K562 (cell line): ENCODE measurements around the gene IQUB. TPM values are rescaled to one million over a fixed set of nuclear protein-coding genes. Genes with fewer than 3 reads are reported as not detected.

ENCODE experiments used
- ATAC-seq: fragments of 200-7000 bp; cut with Tn5 transposase; 3 replicates; pipeline ENCODE4 v1.9.1; 2020; ENCODE audit warnings: moderate library complexity
- BruUV-seq: library from RNA; stranded (reverse); fragments of 400-500 nt; replicated peaks from 2 replicates; lab custom pipeline; 2021; lab: Mats Ljungman, UMichigan
- CTCF ChIA-PET: fragments of 300-600 bp; formaldehyde crosslinking; extraction: SDS; loops from one replicate; lab custom pipeline; 2021; ENCODE audit warnings: low intra/inter-chr PET ratio; lab: Yijun Ruan, JAX
- POLR2A ChIA-PET: fragments of 300-600, 350-650 bp; sonication (Branson Sonifier 250); formaldehyde crosslinking; extraction: SDS; loops from one replicate; lab custom pipeline; 2021; ENCODE audit warnings: antibody characterized with exemption, inconsistent platforms; lab: Yijun Ruan, JAX
- DNase-seq, 4 experiments: peaks; one replicate each; pipeline versions ENCODE4 v3.0.0 to v3.0.0-alpha.2; 2011 to 2018; ENCODE audit warnings: low spot score in 3 of 4, mixed read lengths in 3 of 4; ENCODE audit errors: extremely low read depth in 1 of 4
- FAIRE-seq: peaks from 2 replicates; lab custom pipeline; 2011; peaks lifted over from hg19 to GRCh38; lab: Jason Lieb, UNC
- H2AFZ ChIP-seq: 2 replicates; pipeline ENCODE4 v1.6.0; 2011; ENCODE audit warnings: low read depth, low read length, control low read depth, inconsistent platforms
- H3K27ac ChIP-seq: fragments of 200-600 bp; 3 replicates; pipeline ENCODE4 v1.8.0; 2011; ENCODE audit warnings: low read depth, mild to moderate bottlenecking, control low read depth, inconsistent platforms, low read length, moderate library complexity, mixed read lengths; ENCODE audit errors: extremely low read depth
- H3K27me3 ChIP-seq, 2 experiments: fragments of 300-600 bp in 1 of 2; 2 replicates in 1 of 2; 3 replicates in 1 of 2; pipeline versions ENCODE4 v1.6.0 to v1.8.0; 2011; ENCODE audit warnings: inconsistent platforms in 2 of 2, low read length in 2 of 2, mild to moderate bottlenecking in 1 of 2, mixed read lengths in 1 of 2, moderate library complexity in 1 of 2; ENCODE audit not compliant: control insufficient read depth in 2 of 2, insufficient read depth in 2 of 2
- H3K36me3 ChIP-seq: fragments of 300-600 bp; 3 replicates; pipeline ENCODE4 v1.8.0; 2011; ENCODE audit warnings: mild to moderate bottlenecking, low read length, inconsistent platforms; ENCODE audit not compliant: control insufficient read depth, insufficient read depth
- H3K4me1 ChIP-seq, 2 experiments: fragments of 200-600 bp in 1 of 2; replicated peaks in 1 of 2; 2 replicates in 1 of 2; 3 replicates in 1 of 2; pipeline versions ENCODE4 v1.5.1 to v1.8.0; 2011; ENCODE audit warnings: inconsistent platforms in 2 of 2, low read length in 2 of 2, mild to moderate bottlenecking in 1 of 2, mixed read lengths in 1 of 2, moderate library complexity in 1 of 2; ENCODE audit not compliant: control insufficient read depth in 2 of 2, insufficient read depth in 2 of 2
- H3K4me2 ChIP-seq: 2 replicates; pipeline ENCODE4 v1.6.1; 2011; ENCODE audit warnings: low read length, control low read depth, inconsistent platforms, mixed read lengths; ENCODE audit not compliant: insufficient read depth
- H3K4me3 ChIP-seq: fragments of 200-600 bp; sonication (generic), shearing (Covaris generic); 2 replicates; pipeline ENCODE4 v1.5.1; 2016; ENCODE audit warnings: control low read depth, inconsistent platforms
- H3K79me2 ChIP-seq: fragments of 200-600 bp; 3 replicates; pipeline ENCODE4 v1.8.0; 2011; ENCODE audit warnings: low read length, inconsistent platforms; ENCODE audit not compliant: control insufficient read depth, insufficient read depth
- H3K9ac ChIP-seq, 2 experiments: 2 replicates each; pipeline versions ENCODE4 v1.6.0 to v1.6.1; 2011; ENCODE audit warnings: low read depth in 2 of 2, low read length in 2 of 2, control low read depth in 1 of 2, inconsistent platforms in 1 of 2, mild to moderate bottlenecking in 1 of 2, mixed read lengths in 1 of 2; ENCODE audit not compliant: insufficient read depth in 1 of 2
- H3K9me1 ChIP-seq: one replicate; pipeline ENCODE4 v1.6.0; 2011; ENCODE audit warnings: inconsistent platforms, mild to moderate bottlenecking, low read length, moderate library complexity; ENCODE audit not compliant: control insufficient read depth, insufficient read depth
- H3K9me3 ChIP-seq: replicated peaks from 2 replicates; pipeline ENCODE4 v1.5.1; 2011; ENCODE audit warnings: low read depth, low read length, inconsistent platforms; ENCODE audit not compliant: control insufficient read depth, insufficient read depth
- H4K20me1 ChIP-seq: replicated peaks from 2 replicates; pipeline ENCODE4 v1.6.1; 2011; ENCODE audit warnings: low read length, inconsistent platforms, mixed read lengths; ENCODE audit not compliant: control insufficient read depth, insufficient read depth
- C11orf30 ChIP-seq: fragments of 450-650 bp; IDR thresholded peaks from 2 replicates; pipeline ENCODE4 v1.6.1; 2016; ENCODE audit warnings: low read depth, mild to moderate bottlenecking
- HIVEP1 ChIP-seq: fragments of 250-450 bp; sonication (Bioruptor Pico); IDR thresholded peaks from 2 replicates; pipeline ENCODE4 v1.4.0; 2020; ENCODE audit warnings: mild to moderate bottlenecking
- MAFG ChIP-seq: fragments of 450-650 bp; conservative IDR thresholded peaks from 2 replicates; pipeline ENCODE4 v1.6.1; 2016; ENCODE audit warnings: missing genetic modification characterization, missing compliant biosample characterization
- NR2C2 ChIP-seq, 2 experiments: fragments of 200-800 bp in 1 of 2; sonication (Bioruptor generic) in 1 of 2; sonication (generic) in 1 of 2; formaldehyde crosslinking in 1 of 2; IDR thresholded peaks; 2 replicates each; pipeline versions ENCODE4 v1.6.1 to v1.8.0; 2016 to 2022; ENCODE audit warnings: mild to moderate bottlenecking in 1 of 2, missing compliant biosample characterization in 1 of 2, missing genetic modification characterization in 1 of 2, missing genetic modification reagents in 1 of 2
- RBM14 ChIP-seq: fragments of 200-400 bp; formaldehyde crosslinking; IDR thresholded peaks from 2 replicates; pipeline ENCODE4 v1.6.1; 2018; ENCODE audit warnings: low read depth, mild to moderate bottlenecking, low read length, moderate library complexity, borderline replicate concordance; ENCODE audit not compliant: insufficient read depth
- XRCC5 ChIP-seq: fragments of 200-400 bp; formaldehyde crosslinking; IDR thresholded peaks from 2 replicates; pipeline ENCODE4 v1.6.1; 2017; ENCODE audit warnings: low read depth, mild to moderate bottlenecking, low read length
- ZNF316 ChIP-seq: fragments of 450-650 bp; IDR thresholded peaks from 2 replicates; pipeline ENCODE4 v1.6.1; 2016
- WGBS: fragments of 100-300 bp; shearing (Covaris generic); methylation state at CpG from one replicate; pipeline ENCODE4 v1.1.6; 2016; ENCODE audit warnings: low coverage, mixed read lengths; ENCODE audit not compliant: insufficient coverage; ENCODE audit errors: missing lambda C conversion rate; 5-methylcytosine and 5-hydroxymethylcytosine counted together
- in situ Hi-C: fragments of 300-500 bp; cut with MboI; formaldehyde crosslinking; loops from 4 replicates; pipeline ENCODE4 v1.15.0; 2018; ENCODE audit warnings: inconsistent platforms, mixed read lengths
- intact Hi-C: fragments of 100-400 bp; cut with micrococcal nuclease; formaldehyde crosslinking; loops from 2 replicates; pipeline ENCODE4 v1.14.2; 2022
- polyA plus RNA-seq, 8 experiments: library from polyadenylated mRNA; depleted of rRNA in 4 of 8; stranded (reverse) in 5 of 8; unstranded in 3 of 8; fragments of >200 nt; fragmentation: Nextera tagmentation in 2 of 8; fragmentation: Illumina TruSeq in 1 of 8; extraction: Ambion mirVana in 2 of 8; extraction: Trizol in 1 of 8; gene quantifications; 2 replicates each; pipeline versions ENCODE4 v1.2.1 to v1.2.3, GENCODE V29; 2011 to 2014; ENCODE audit warnings: inconsistent platforms in 1 of 8, missing spikeins in 1 of 8
- total RNA-seq, 7 experiments: library from RNA; depleted of rRNA in 6 of 7; stranded (reverse); fragments of >200 nt in 6 of 7; fragmentation: Illumina TruSeq in 2 of 7; extraction: Trizol in 2 of 7; gene quantifications; 2 replicates each; pipeline versions ENCODE4 v1.2.1 to v1.2.3, GENCODE V29; 2011 to 2021; ENCODE audit warnings: low replicate concordance in 1 of 7
- TF ChIP-seq, protein P1 (sequence below): IDR thresholded peaks from 3 replicates; pipeline ENCODE4 v1.6.1; 2011; ENCODE audit warnings: borderline replicate concordance, mild to moderate bottlenecking, moderate library complexity; ENCODE audit not compliant: insufficient read length; ENCODE audit errors: extremely low read depth
- TF ChIP-seq, protein P2 (sequence below): fragments of 250-450 bp; sonication (Bioruptor Pico); IDR thresholded peaks from 2 replicates; pipeline ENCODE4 v1.6.1; 2021; ENCODE audit warnings: mild to moderate bottlenecking

Gene IQUB
- total and polyA plus RNA-seq, 9 of the 15 experiments (the other 6 are each of a cell fraction or from before 2014, with no cell fraction given): 0.62 to 2.6 (median 1.4) TPM

DNA sequence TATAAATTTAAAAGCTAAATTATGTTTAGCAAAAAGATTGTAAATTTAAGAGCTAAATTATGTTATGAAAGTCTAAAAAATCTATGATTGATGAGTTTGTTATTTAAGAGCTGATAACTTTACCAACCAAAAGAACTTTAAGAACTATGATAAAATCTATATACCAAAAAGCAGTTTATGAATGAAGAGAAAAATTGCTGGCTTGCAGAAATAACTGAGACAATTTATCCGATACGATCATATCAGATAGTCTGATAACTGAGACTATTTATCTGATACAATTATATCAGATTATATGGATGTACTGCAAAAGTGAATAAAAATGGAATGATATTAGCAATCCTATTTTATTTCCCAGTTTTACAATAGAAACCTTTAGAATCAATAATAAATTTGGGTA is 50.2 kb downstream of the IQUB start:
- H3K4me1 ChIP-seq: no peaks in the 10 kb centered on the region; a peak in 1 of 5 replicates

More for the DNA sequence above, 50.2 kb downstream of the IQUB start:
- ATAC-seq (no peak), DNase-seq (no peak), FAIRE-seq (no peak)
- Histone ChIP-seq H3K79me2 (no peaks in the 10 kb centered on the region), H3K36me3 (no peaks in the 10 kb centered on the region), H3K27ac (no peak overlapping the region), H4K20me1 (no peaks in the 10 kb centered on the region), H3K9me3 (no peaks in the 10 kb centered on the region), H3K9me1 (no peaks in the 10 kb centered on the region), H3K27me3 (no peaks in the 10 kb centered on the region; a peak in 1 of 5 replicates), H3K4me2 (no peak overlapping the region)
- WGBS: 19% methylated on average over 2 of the region's 2 CpGs
- intact Hi-C loops (no loop called here), in situ Hi-C loops (no loop called here)
- no TSS peak for BruUV-seq
- CTCF ChIA-PET: no interaction called here
- TF ChIP-seq ZNF316 (peak; percentile 78), NR2C2 (CRISPR knock-in tag; IDR thresholded peaks at IDR 0.05) (no peak), NR2C2 (tag; IDR thresholded peaks at IDR 0.05) (0 out of 2 replicates have a peak, but pooled peaks have one; percentile 1), HIVEP1 (no peak), RBM14 (no peak), XRCC5 (no peak), MAFG (tag) (peak; percentile 40; the same call in 1 of the 2 replicates), C11orf30 (peak; percentile 76)
- TF ChIP-seq, protein P1, sequence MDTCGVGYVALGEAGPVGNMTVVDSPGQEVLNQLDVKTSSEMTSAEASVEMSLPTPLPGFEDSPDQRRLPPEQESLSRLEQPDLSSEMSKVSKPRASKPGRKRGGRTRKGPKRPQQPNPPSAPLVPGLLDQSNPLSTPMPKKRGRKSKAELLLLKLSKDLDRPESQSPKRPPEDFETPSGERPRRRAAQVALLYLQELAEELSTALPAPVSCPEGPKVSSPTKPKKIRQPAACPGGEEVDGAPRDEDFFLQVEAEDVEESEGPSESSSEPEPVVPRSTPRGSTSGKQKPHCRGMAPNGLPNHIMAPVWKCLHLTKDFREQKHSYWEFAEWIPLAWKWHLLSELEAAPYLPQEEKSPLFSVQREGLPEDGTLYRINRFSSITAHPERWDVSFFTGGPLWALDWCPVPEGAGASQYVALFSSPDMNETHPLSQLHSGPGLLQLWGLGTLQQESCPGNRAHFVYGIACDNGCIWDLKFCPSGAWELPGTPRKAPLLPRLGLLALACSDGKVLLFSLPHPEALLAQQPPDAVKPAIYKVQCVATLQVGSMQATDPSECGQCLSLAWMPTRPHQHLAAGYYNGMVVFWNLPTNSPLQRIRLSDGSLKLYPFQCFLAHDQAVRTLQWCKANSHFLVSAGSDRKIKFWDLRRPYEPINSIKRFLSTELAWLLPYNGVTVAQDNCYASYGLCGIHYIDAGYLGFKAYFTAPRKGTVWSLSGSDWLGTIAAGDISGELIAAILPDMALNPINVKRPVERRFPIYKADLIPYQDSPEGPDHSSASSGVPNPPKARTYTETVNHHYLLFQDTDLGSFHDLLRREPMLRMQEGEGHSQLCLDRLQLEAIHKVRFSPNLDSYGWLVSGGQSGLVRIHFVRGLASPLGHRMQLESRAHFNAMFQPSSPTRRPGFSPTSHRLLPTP: no peak
- TF ChIP-seq, protein P2, sequence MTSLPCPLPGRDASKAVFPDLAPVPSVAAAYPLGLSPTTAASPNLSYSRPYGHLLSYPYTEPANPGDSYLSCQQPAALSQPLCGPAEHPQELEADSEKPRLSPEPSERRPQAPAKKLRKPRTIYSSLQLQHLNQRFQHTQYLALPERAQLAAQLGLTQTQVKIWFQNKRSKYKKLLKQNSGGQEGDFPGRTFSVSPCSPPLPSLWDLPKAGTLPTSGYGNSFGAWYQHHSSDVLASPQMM: no peak
- TF ChIP-seq, all 486 proteins: peak for 4
- no peak overlapping the region for H2AFZ ChIP-seq
- POLR2A ChIA-PET: interaction anchor here (1.1 kb wide), 1 partner anchor 176 kb away, joined by 3 read pairs; no protein-coding TSS in a partner anchor
- no peak overlapping the region for H3K9ac ChIP-seq
- H3K4me3 ChIP-seq: no peak overlapping the region
